Stimulated activated CD8-positive, alpha-beta memory T cell treated with anti-CD3 and anti-CD28 coated beads, Interleukin-15, amount 100 ng/mL, for 1 hour (primary cell): ENCODE measurements around the gene MIB2.
A peak's percentile ranks its signal among the peaks of the same experiment; 100 is the strongest.
"Not testable (repeated sequence)": the region's sequence is repeated elsewhere in the genome, so short reads cannot be mapped to it uniquely, and the experiment has no call there.

Experiments used
- DNase-seq: peaks from one replicate; pipeline ENCODE4 v3.0.0-alpha.2; 2020; ENCODE audit warnings: low read depth

Gene MIB2

GRCh38 chr1:1615256-1616044 lies at the start of gene MIB2:
Gene MIB2, plus strand, starts transcription at chr1:1615500. Its CDS starts 7,953 bp downstream, at chr1:1623453.
- DNase-seq = peak; percentile 90

GRCh38 chr1:1567152-1567875 lies 48.0 kb upstream of the MIB2 start:
- DNase-seq = no peak

- DNase-seq = no peak
These were observed 47.4 kb upstream of the MIB2 start for GRCh38 chr1:1567891-1568291.

GRCh38 chr1:1569341-1569740 lies 46.0 kb upstream of the MIB2 start:
- DNase-seq = no peak

- DNase-seq = peak; percentile 35
These were observed 41.2 kb upstream of the MIB2 start for GRCh38 chr1:1573843-1574720.

- DNase-seq = peak; percentile 86
These were observed 40.4 kb upstream of the MIB2 start, which contains the start of gene SSU72 for GRCh38 chr1:1574721-1575537. Gene SSU72, minus strand, starts transcription at chr1:1574863. Its CDS starts 306 bp downstream, at chr1:1574557.

DNA sequence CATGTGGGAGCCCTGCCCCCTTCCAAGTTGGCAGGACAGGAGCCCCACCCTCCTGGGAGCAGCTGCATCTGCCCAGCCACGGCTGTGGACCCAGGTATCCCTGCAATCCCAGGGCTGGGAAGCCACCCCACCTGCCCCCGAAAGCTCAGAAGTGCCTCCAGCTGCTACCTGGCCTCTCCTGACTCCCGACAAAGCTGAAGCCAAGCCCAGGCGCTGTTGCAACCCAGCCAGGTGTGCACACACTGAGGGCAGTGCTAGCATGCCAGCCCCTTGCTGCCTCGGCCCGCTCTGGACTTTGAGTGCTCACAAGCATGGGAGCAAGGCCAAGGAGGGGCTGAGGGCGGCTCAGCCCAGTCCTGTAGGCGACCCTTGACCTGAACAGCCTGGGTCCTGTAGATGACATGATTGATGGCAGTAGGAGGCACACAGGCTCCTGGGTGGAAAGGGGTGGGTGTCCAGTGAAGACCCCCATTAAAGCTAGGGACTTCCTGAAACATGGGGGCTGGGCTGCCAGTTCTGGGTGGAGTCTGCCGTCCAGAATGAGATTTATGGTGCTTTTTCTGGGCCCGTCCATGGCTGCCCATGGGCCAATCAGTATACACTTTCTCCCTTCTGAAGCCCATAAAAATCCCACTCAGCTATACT lies 37.8 kb upstream of the MIB2 start:
- no peak for DNase-seq

- no peak for DNase-seq
These were observed 36.8 kb upstream of the MIB2 start for GRCh38 chr1:1578371-1578940.

GRCh38 chr1:1582585-1583346 lies 32.5 kb upstream of the MIB2 start:
- DNase-seq = no peak

DNA sequence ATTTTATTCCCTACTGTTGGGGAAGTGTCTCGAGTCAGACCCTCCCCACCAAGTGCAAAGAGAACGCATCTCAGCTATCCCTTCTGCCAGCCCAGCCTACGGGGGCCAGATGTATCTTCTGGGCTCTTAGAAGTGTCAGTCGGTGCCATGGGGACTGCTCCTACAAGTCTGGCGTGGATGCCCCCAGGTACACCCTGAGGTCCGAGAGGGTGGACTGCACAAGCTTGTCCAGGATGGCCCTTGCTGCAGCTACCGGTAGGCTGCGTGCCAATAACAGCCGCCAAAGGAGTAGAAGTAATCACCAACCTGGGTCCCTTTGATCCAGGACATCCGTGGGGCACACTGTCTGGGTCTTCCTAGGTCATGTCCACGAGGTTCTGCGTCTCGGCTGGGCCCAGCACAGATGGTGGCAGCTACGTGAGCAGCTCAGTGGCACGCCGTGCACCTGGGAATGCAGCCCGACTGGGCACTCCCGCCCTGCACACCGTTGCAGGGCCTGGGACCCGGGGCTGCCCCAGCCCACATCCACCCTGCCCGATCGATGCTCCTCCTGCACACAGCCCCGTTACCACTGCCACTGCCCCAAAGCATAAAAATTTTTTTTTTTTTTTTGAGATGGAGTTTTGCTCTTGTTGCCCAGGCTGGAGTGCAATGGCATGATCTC lies 31.8 kb upstream of the MIB2 start:
- no peak for DNase-seq

- DNase-seq = no peak
These were observed 23.8 kb upstream of the MIB2 start for GRCh38 chr1:1591452-1591851.

DNA sequence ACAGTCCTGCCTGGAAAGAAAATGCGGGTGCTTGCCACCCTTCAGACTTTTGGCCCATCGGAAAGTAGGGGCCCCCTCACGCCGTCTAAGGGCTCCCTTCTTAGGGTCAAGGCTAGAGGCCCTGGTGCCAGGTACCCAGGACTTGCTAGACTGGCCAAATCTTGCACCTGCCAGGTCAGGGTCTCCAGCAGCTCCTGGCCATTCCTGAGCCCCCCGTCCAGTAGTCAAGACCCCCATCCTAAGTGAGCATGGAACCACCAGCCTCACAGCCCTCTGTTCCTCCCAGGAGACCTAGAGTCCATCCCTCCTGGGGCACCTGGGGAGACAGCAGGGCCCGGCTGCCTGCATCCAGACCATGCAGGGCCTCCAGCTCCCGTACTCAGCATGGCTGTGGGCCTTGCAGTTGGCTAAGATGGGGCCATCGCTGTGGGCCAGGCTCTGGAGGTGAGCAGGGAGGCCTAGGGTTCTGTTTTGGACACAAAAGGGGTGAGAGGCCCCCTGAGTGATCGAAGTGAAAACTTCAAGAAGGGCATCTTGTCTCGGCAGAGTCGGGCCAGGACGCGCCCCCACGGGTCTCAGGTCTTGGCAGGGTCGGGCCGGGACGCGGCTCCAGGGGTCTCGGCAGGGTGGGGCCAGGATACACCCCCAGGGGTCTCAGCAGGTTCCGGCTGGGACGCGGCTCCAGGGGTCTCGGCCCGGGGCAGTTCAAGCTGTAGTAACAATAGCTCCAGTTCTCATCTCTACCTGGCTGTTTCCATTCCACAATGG lies 21.3 kb upstream of the MIB2 start:
- no peak for DNase-seq

DNA sequence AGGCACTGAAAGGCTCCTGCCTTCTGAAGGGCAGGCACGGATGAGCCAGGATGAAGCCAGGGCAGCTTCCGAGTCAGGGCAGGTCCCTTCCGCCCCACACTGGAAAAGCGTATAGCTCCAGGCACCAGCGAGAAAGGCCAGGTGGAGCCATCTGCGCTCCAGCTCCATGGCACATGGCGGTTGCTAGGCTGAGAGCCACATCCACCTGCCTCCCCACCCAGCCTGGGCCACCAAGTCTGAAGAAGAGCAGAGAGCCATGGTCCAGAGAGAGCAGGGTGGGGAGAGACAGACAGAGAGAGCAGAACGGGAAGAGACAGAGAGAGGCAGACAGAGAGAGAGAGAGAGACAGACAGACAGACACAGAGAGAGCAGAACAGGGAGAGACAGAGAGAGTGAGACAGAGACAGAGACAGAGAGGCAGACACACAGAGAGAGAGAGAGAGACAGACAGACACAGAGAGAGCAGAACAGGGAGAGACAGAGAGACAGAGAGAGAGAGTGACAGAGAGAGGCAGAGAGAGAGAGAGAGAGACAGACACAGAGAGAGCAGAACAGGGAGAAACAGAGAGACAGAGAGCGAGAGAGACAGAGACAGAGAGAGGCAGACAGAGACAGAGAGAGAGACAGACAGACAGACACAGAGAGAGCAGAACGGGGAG lies 20.6 kb upstream of the MIB2 start:
- no peak for DNase-seq

GRCh38 chr1:1595341-1595740 lies 20.0 kb upstream of the MIB2 start:
- not testable (repeated sequence) for DNase-seq

DNA sequence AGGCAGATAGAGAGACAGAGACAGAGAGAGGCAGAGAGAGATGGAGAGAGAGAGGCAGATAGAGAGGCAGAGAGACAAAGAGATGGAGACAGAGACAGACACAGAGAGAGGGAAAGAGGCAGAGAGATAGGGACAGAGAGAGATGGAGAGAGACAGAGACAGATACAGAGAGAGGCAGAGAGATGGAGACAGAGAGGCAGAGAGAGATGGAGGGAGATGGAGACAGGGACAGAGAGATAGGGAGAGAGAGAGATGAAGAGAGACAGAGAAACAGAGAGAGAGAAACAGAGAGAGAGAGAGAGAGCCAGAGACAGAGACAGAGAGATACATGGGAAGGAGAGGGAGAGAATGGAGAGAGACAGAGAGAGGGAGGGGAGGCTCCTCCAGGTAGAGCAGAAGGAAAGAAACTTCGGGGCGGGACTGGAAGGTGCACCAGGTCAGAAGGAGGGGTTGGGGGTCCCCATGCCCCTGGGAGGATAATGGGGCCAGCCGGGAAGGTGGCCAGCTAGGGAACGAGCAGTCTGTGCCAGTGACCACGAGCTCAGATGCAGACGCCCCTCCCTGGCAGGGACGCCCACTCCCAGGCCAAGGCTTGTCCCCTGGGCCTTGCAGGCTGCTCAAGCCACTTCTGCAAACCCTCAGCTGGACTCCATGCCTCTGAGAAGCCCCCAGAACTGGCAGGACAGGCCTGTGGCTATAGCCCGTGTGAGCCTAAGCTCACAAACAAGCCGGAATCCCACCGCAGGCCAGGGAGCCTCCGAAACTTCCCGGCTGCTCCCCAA lies 18.6 kb upstream of the MIB2 start:
- DNase-seq = no peak

- no peak for DNase-seq
These were observed 17.9 kb upstream of the MIB2 start for GRCh38 chr1:1597275-1597930.
